SK-N-SH treated with all-trans-retinoic acid at 6 μM for 48 hours (cell line): ENCODE measurements around the gene HOXA2.

Experiments
- ATAC-seq: fragments of 200-7000 bp; cut with Tn5 transposase; 3 replicates; pipeline ENCODE4 v1.9.1; 2020; ENCODE audit warnings: mild to moderate bottlenecking, moderate library complexity
- BACH2 ChIP-seq: fragments of 250-450 bp; sonication (Bioruptor Pico); IDR thresholded peaks from 2 replicates; pipeline ENCODE4 v1.9.0; 2021; ENCODE audit warnings: mild to moderate bottlenecking, borderline replicate concordance
- CSDC2 ChIP-seq: fragments of 250-450 bp; sonication (Bioruptor Pico); IDR thresholded peaks from 2 replicates; pipeline ENCODE4 v1.5.0; 2020; ENCODE audit warnings: mild to moderate bottlenecking, moderate library complexity
- ESRRG ChIP-seq: fragments of 250-450 bp; sonication (Bioruptor Pico); IDR thresholded peaks from 2 replicates; pipeline ENCODE4 v1.6.1; 2021; ENCODE audit warnings: mild to moderate bottlenecking
- ISL1 ChIP-seq: fragments of 250-450 bp; sonication (Bioruptor Pico); IDR thresholded peaks from 2 replicates; pipeline ENCODE4 v2.1.2; 2022; ENCODE audit warnings: mild to moderate bottlenecking, moderate library complexity
- OSR1 ChIP-seq: fragments of 250-450 bp; sonication (Bioruptor Pico); IDR thresholded peaks from 2 replicates; pipeline ENCODE4 v1.8.0; 2022; ENCODE audit warnings: moderate library complexity, mild to moderate bottlenecking, inconsistent platforms
- PPARA ChIP-seq: fragments of 250-450 bp; sonication (Bioruptor Pico); IDR thresholded peaks from 2 replicates; pipeline ENCODE4 v1.5.0; 2020; ENCODE audit warnings: mild to moderate bottlenecking, borderline replicate concordance
- SNAI2 ChIP-seq: fragments of 250-450 bp; sonication (Bioruptor Pico); IDR thresholded peaks from 2 replicates; pipeline ENCODE4 v1.5.0; 2020; ENCODE audit warnings: mild to moderate bottlenecking, moderate library complexity
- TCF4 ChIP-seq: fragments of 250-450 bp; sonication (Bioruptor Pico); IDR thresholded peaks from 2 replicates; pipeline ENCODE4 v1.8.0; 2021; ENCODE audit warnings: mild to moderate bottlenecking, moderate library complexity, borderline replicate concordance
- TOX ChIP-seq: fragments of 250-450 bp; sonication (Bioruptor Pico); IDR thresholded peaks from 2 replicates; pipeline ENCODE4 v1.8.0; 2021; ENCODE audit warnings: mild to moderate bottlenecking, moderate library complexity, borderline replicate concordance
- ZC3H10 ChIP-seq: fragments of 250-450 bp; sonication (Bioruptor Pico); IDR thresholded peaks from 2 replicates; pipeline ENCODE4 v1.5.1; 2021; ENCODE audit warnings: mild to moderate bottlenecking, moderate library complexity
- ZFP3 ChIP-seq: fragments of 250-450 bp; sonication (Bioruptor Pico); IDR thresholded peaks from 2 replicates; pipeline ENCODE4 v1.5.0; 2020; ENCODE audit warnings: mild to moderate bottlenecking, moderate library complexity
- ZNF565 ChIP-seq: fragments of 450-650 bp; formaldehyde crosslinking; conservative IDR thresholded peaks from 2 replicates; pipeline ENCODE4 v1.5.0; 2020; ENCODE audit warnings: low read depth, mild to moderate bottlenecking, moderate library complexity
- ZNF70 ChIP-seq: fragments of 450-650 bp; formaldehyde crosslinking; IDR thresholded peaks from 2 replicates; pipeline ENCODE4 v1.5.0; 2020; ENCODE audit warnings: mild to moderate bottlenecking, moderate library complexity
- ZNF8 ChIP-seq: fragments of 450-650 bp; formaldehyde crosslinking; IDR thresholded peaks from 2 replicates; pipeline ENCODE4 v1.5.0; 2020; ENCODE audit warnings: mild to moderate bottlenecking, moderate library complexity
- TF ChIP-seq, protein P1 (sequence below): fragments of 250-450 bp; sonication (Bioruptor Pico); IDR thresholded peaks from 2 replicates; pipeline ENCODE4 v1.5.1; 2021; ENCODE audit warnings: mild to moderate bottlenecking, moderate library complexity
- TF ChIP-seq, protein P2 (sequence below): fragments of 250-450 bp; sonication (Bioruptor Pico); IDR thresholded peaks from 2 replicates; pipeline ENCODE4 v1.8.0; 2021; ENCODE audit warnings: low read depth, mild to moderate bottlenecking, moderate library complexity, borderline replicate concordance
- TF ChIP-seq, protein P3 (sequence below): fragments of 250-450 bp; sonication (Bioruptor Pico); IDR thresholded peaks from 2 replicates; pipeline ENCODE4 v1.5.0; 2020; ENCODE audit warnings: mild to moderate bottlenecking, moderate library complexity
- TF ChIP-seq, protein P4 (sequence below): fragments of 250-450 bp; sonication (Bioruptor Pico); IDR thresholded peaks from 2 replicates; pipeline ENCODE4 v1.8.0; 2020; ENCODE audit warnings: mild to moderate bottlenecking, moderate library complexity, borderline replicate concordance
- TF ChIP-seq, protein P5 (sequence below): fragments of 250-450 bp; sonication (Bioruptor Pico); IDR thresholded peaks from 2 replicates; pipeline ENCODE4 v1.5.1; 2020; ENCODE audit warnings: low read depth, mild to moderate bottlenecking, moderate library complexity

Gene HOXA2

DNA sequence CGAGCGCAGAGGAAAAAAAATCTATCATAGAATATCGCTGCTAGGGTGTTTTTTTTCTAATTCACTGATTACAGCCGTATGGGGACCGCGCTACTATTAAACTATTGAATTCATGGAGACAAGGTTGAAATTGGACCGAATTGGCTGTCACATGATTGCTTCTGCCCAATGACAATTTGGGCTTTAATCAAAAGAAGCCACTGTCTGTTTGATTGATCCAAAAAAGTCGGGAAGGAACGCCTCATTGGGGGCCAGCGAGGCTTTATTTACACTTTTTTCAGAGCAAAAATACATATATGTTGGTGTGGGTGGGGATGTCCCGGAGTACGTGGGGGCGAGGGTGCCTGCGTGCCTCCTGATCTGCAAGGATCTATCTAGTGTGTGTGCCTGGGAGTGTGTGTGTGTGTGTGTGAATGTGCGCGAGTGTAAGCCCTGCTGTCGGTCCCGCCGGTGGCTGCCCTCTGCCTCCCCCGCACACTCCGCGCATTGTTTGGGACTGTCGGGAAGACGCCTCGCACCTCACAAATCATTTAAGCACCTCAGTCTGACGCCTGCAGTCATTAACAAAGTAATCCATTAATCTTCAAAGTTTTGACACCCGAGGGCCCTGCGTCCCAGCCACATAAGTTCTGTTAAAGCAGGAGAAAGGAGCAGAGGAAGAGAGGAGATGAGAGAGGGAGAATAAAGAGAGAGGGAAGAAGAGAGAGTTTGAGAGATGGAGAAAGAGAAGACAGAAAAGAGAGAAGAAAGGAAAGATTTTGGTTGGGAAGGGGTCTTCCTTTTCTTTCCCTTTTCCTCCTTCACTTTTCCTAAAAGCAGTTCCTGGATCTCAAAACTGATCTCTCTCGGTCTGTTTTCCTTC is at the start of gene HOXA2:
TSS of gene HOXA2 (minus strand) at position 103 of the 862 bp plus-strand sequence. CDS start 183 bp downstream, outside the sequence.
- no peak for ATAC-seq
- TF ChIP-seq TOX = no peak
- no peak for TF ChIP-seq BACH2 (CRISPR knock-in tag)
- TF ChIP-seq TCF4 (CRISPR knock-in tag) = no peak
- TF ChIP-seq SNAI2 (CRISPR knock-in tag) = no peak
- TF ChIP-seq ZNF8 (CRISPR knock-in tag) = no peak
- no peak for TF ChIP-seq PPARA (CRISPR knock-in tag)
- TF ChIP-seq ESRRG (CRISPR knock-in tag) = no peak
- no peak for TF ChIP-seq ZFP3
- TF ChIP-seq OSR1 (CRISPR knock-in tag) = no peak
- TF ChIP-seq, protein P1, sequence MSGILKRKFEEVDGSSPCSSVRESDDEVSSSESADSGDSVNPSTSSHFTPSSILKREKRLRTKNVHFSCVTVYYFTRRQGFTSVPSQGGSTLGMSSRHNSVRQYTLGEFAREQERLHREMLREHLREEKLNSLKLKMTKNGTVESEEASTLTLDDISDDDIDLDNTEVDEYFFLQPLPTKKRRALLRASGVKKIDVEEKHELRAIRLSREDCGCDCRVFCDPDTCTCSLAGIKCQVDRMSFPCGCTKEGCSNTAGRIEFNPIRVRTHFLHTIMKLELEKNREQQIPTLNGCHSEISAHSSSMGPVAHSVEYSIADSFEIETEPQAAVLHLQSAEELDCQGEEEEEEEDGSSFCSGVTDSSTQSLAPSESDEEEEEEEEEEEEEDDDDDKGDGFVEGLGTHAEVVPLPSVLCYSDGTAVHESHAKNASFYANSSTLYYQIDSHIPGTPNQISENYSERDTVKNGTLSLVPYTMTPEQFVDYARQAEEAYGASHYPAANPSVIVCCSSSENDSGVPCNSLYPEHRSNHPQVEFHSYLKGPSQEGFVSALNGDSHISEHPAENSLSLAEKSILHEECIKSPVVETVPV = no peak
- TF ChIP-seq, protein P2, sequence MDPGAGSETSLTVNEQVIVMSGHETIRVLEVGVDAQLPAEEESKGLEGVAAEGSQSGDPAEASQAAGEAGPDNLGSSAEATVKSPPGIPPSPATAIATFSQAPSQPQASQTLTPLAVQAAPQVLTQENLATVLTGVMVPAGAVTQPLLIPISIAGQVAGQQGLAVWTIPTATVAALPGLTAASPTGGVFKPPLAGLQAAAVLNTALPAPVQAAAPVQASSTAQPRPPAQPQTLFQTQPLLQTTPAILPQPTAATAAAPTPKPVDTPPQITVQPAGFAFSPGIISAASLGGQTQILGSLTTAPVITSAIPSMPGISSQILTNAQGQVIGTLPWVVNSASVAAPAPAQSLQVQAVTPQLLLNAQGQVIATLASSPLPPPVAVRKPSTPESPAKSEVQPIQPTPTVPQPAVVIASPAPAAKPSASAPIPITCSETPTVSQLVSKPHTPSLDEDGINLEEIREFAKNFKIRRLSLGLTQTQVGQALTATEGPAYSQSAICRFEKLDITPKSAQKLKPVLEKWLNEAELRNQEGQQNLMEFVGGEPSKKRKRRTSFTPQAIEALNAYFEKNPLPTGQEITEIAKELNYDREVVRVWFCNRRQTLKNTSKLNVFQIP = no peak
- TF ChIP-seq CSDC2 = no peak
- TF ChIP-seq, all 23 proteins: peak for 0

DNA sequence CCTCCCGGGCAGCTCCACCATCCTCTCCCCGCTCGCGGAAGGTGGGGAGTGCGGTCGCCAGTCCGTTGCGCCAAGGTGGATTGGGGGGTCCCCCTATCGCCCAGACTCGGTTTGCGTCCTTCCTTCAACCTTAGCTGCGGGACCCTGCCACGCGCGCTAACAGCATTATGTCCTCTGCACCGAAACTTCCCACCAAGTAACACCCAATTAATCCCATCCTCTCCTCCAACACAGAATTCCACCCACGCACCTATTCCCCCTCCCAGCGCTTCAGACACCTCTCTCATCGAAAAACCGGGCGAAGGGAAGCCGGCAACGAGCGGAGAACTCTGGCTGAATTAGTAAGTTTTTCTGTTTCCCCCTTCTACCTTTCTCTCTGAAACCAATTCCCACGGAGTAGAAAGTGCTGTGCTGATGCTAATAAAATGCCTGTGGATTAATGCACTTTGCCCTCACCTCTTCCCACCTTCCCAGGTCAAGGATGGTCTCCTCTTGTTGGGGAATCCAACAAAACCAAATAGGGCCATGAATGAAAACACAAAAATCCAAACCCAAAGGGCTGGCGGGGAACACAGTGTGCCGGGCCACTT is 49.0 kb upstream of the HOXA2 start:
- no peak for ATAC-seq
- TF ChIP-seq, protein P3, sequence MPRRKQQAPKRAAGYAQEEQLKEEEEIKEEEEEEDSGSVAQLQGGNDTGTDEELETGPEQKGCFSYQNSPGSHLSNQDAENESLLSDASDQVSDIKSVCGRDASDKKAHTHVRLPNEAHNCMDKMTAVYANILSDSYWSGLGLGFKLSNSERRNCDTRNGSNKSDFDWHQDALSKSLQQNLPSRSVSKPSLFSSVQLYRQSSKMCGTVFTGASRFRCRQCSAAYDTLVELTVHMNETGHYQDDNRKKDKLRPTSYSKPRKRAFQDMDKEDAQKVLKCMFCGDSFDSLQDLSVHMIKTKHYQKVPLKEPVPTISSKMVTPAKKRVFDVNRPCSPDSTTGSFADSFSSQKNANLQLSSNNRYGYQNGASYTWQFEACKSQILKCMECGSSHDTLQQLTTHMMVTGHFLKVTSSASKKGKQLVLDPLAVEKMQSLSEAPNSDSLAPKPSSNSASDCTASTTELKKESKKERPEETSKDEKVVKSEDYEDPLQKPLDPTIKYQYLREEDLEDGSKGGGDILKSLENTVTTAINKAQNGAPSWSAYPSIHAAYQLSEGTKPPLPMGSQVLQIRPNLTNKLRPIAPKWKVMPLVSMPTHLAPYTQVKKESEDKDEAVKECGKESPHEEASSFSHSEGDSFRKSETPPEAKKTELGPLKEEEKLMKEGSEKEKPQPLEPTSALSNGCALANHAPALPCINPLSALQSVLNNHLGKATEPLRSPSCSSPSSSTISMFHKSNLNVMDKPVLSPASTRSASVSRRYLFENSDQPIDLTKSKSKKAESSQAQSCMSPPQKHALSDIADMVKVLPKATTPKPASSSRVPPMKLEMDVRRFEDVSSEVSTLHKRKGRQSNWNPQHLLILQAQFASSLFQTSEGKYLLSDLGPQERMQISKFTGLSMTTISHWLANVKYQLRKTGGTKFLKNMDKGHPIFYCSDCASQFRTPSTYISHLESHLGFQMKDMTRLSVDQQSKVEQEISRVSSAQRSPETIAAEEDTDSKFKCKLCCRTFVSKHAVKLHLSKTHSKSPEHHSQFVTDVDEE (CRISPR knock-in tag) = no peak
- TF ChIP-seq ZNF70 (no peak), ZNF8 (CRISPR knock-in tag) (no peak), ZC3H10 (CRISPR knock-in tag) (no peak), ZNF565 (no peak), TOX (no peak), ISL1 (no peak), TCF4 (CRISPR knock-in tag) (no peak)
- TF ChIP-seq, protein P4, sequence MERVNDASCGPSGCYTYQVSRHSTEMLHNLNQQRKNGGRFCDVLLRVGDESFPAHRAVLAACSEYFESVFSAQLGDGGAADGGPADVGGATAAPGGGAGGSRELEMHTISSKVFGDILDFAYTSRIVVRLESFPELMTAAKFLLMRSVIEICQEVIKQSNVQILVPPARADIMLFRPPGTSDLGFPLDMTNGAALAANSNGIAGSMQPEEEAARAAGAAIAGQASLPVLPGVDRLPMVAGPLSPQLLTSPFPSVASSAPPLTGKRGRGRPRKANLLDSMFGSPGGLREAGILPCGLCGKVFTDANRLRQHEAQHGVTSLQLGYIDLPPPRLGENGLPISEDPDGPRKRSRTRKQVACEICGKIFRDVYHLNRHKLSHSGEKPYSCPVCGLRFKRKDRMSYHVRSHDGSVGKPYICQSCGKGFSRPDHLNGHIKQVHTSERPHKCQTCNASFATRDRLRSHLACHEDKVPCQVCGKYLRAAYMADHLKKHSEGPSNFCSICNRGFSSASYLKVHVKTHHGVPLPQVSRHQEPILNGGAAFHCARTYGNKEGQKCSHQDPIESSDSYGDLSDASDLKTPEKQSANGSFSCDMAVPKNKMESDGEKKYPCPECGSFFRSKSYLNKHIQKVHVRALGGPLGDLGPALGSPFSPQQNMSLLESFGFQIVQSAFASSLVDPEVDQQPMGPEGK = no peak
- TF ChIP-seq, protein P5, sequence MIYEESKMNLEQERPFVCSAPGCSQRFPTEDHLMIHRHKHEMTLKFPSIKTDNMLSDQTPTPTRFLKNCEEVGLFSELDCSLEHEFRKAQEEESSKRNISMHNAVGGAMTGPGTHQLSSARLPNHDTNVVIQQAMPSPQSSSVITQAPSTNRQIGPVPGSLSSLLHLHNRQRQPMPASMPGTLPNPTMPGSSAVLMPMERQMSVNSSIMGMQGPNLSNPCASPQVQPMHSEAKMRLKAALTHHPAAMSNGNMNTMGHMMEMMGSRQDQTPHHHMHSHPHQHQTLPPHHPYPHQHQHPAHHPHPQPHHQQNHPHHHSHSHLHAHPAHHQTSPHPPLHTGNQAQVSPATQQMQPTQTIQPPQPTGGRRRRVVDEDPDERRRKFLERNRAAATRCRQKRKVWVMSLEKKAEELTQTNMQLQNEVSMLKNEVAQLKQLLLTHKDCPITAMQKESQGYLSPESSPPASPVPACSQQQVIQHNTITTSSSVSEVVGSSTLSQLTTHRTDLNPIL (CRISPR knock-in tag) = no peak
- TF ChIP-seq, protein P2 = no peak
